GM15510 (cell line): ENCODE data around the gene SLC10A4.

Source experiments
- POLR2A ChIP-seq: IDR thresholded peaks from 3 replicates; pipeline ENCODE4 v1.6.1; 2011; ENCODE audit warnings: borderline replicate concordance; ENCODE audit not compliant: insufficient read length; ENCODE audit errors: extremely low read depth

The SLC10A4 gene

GRCh38 chr4:48483006-48483776 is at the start of gene SLC10A4:
SLC10A4 (plus strand) TSS chr4:48483343; CDS start chr4:48483562, 219 bp downstream.
- TF ChIP-seq POLR2A, result no peak

DNA sequence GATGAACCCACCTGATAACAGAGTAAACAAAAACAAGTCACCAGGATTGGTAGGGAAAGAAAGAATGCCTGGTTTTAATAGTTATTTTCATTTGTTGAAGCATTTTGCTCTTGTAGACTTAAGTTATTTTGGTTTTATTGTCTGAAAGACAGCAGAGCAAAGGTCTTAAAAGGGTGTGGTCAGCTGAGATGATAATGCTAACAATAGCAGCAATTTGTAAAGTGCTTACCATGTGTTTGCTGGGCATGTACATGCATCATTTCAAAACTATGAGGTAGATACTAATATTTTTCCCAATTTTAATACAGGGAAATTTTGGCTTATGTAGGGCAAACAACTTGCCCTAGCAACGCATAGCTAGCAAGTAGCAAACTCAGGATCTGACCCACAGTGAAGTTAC is 46.8 kb upstream of the SLC10A4 start:
- no peak for TF ChIP-seq POLR2A

GRCh38 chr4:48439988-48440387 is 43.2 kb upstream of the SLC10A4 start:
- no peak for TF ChIP-seq POLR2A

DNA sequence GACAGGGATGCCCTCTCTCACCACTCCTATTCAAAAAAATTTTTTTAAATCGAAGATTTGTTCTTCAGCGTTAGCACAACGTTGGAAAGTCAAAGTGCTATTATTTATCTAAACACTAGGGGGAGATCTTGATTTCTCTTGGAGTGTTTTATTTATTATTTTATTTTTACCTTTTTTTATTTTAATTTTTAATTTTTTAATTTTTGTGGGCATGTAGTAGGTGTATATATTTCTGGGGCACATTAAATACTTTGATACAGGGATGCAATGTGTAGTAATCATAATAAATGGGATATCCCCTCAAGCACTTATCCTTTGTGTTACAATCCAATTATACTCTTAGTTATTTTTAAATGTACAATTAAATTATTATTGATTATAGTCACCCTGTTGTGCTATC is 37.4 kb upstream of the SLC10A4 start:
- no peak for TF ChIP-seq POLR2A

- no peak for TF ChIP-seq POLR2A
Measured at GRCh38 chr4:48446642-48447041, 36.5 kb upstream of the SLC10A4 start.

DNA sequence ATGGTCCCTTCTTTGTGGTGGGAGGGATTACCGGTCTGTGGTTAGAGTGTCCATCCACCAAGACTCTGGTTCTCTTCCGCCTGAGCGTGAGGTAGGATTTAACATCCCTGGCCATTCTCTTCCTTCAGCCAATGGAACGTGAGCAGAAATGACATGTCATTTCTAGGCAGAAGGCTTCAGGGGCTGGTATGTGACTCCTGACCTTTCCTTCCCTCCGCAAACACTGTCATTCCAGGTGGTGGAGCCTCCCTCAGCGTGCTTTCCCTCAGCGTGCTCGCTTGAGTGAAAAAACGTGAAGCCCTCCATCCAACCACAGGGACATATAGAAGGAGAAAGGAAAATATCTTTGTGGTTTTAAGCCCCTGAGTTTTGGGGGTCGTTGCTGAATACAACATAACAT is 34.0 kb upstream of the SLC10A4 start:
- no peak for TF ChIP-seq POLR2A

DNA sequence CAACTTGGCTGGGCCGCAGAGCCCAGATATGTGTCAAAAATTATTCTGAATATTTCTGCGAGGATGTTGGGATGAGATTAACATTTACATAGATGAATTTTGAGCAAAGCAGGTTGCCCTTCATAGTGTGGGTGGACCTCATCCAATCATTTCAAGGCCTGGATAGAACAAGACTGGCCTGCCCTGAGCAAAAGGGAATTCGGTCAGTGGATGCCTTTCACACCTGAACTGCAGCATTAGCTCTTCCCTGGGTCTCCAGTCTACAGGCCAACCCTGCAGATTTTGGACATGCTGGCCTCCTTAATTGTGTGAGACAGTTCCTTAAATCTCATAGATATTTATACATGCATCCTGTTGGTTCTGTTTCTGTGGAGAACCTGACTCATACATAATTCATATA is 32.4 kb upstream of the SLC10A4 start:
- no peak for TF ChIP-seq POLR2A

DNA sequence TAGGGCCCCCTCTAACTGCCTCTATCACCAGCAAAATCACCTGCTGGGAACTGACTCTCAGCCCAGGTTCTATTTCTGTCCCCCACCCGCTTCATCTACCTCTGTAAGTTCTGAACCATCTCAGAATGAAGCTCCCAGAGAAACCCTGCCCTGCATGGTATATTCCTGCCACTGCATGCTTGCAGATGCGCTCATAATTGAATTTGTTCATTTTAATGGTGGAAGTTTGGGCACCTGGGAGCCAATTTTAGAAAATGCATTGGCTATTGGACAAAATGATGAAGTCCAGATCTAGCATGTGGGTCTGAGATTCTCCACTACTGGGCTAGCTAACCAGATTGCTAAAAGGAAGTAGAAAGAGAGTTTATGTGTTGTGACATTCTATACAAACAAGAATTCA is 28.6 kb upstream of the SLC10A4 start:
- no peak for TF ChIP-seq POLR2A

- TF ChIP-seq POLR2A, result no peak
Measured at GRCh38 chr4:48461000-48461399, 22.1 kb upstream of the SLC10A4 start.

GRCh38 chr4:48462363-48462762 is 20.8 kb upstream of the SLC10A4 start:
- TF ChIP-seq POLR2A, result no peak

GRCh38 chr4:48467442-48467841 is 15.7 kb upstream of the SLC10A4 start:
- no peak for TF ChIP-seq POLR2A

GRCh38 chr4:48467891-48468290 is 15.3 kb upstream of the SLC10A4 start:
- TF ChIP-seq POLR2A, result no peak

DNA sequence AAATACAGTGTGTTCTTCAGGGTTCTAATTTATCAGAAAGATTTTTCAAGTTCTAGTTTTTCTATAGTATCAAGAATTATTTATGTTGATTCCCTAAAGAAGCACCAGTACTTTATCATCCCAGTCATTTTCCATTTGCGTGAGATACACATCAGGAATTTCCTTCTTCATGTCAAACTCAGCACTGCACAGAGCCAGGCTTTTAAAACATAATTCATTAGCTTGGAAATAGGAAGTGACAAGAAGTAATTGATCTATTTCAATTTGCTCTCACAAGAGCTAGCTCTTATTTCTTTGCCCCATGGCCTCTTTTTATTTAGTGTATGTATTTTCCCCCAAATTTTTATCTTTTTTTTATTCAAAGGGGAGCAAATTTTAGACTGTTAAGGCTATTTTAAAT is 13.0 kb upstream of the SLC10A4 start:
- TF ChIP-seq POLR2A, result no peak

DNA sequence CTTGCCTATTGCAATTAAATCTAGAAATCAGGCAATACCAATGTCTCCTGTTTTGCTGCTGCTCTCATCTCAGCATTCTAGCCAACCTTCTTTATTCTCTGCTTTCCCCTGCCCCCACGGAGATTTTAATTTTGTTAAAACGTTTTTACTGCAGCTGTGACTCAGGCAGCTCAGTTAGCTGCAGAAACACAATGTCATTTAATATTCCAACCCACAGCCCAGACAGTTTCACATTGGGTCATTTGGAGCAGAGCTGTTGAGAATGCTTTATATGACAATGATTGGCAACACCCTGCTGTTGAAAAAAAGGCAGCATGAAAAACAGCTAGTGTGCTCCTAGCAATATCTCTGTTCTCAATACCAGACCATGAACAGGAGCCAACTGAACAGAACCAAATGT is 12.6 kb upstream of the SLC10A4 start:
- TF ChIP-seq POLR2A, result no peak

DNA sequence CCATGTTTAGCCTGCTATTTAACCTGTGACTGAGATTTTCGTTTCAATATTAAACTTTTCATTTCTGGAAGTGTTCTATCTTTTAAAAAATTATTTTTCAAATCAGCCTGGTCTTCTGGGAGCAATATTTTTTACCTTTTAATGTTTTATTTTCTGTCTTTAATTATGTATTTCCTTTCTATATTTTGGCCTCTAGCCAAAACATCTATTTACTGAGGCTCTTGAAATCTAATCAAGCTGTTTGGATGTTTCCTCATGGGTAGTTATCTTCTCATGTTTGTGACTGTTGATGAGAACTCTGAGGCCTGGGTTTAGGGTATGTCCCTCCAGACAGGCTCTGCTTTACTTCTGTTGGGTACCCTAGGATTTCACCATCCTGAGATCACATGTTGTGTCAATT is 10.3 kb upstream of the SLC10A4 start:
- no peak for TF ChIP-seq POLR2A

DNA sequence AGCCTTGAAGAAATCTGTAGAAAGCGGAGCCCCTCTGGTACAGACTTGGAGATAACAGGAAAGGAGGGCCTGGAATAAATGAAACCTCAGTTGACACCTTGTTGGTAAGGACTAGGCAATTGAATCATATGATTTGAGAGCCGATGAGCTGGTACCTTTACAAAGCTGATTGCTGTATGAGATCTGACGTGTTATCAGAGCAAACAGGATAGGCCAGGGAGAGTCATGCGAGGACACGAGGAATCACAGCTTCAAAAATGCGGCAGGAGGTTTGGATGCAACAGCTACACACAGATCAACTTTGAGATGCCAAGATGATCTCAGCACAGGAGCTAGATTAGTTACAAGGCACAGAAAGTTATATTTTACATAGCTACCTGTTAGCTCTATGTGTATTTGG is 7.4 kb upstream of the SLC10A4 start:
- no peak for TF ChIP-seq POLR2A

GRCh38 chr4:48478273-48478672 is 4.9 kb upstream of the SLC10A4 start:
- no peak for TF ChIP-seq POLR2A
